Hematopoietic multipotent progenitor cell treated with erythropoietin and hydrocortisone succinate and interleukin-3 and kit ligand, for 17 days (in vitro differentiated cells): ENCODE data around the gene SYTL3.
A peak's percentile ranks its signal among the peaks of the same experiment; 100 is the strongest.
"Not testable (repeated sequence)": the region's sequence is repeated elsewhere in the genome, so short reads cannot be mapped to it uniquely, and the experiment has no call there.

Experiments used
- DNase-seq: peaks from one replicate; pipeline ENCODE4 v3.0.0-alpha.2; 2015; ENCODE audit warnings: low spot score

SYTL3 gene

GRCh38 chr6:158694913-158695312, 45.1 kb downstream of the SYTL3 start:
- no peak for DNase-seq

DNA sequence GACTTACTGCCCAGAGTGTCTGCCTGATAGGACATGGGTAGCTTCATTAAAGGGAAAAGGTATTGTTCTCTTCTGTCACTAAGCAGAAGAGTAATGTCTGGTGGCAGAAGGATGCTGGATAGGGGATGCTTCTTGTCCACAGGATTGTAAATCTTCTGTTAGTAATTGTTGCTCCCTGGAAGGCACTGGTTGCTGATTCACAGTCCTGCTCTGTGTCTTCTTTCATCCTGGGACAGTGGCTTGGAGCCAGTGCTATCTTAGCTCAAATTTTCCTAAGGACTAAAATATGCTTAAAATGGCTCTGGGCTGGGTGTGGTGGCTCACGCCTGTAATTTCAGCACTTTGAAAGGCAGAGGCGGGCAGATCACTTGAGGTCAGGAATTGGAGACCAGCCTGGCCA, 48.0 kb downstream of the SYTL3 start:
- no peak for DNase-seq

DNA sequence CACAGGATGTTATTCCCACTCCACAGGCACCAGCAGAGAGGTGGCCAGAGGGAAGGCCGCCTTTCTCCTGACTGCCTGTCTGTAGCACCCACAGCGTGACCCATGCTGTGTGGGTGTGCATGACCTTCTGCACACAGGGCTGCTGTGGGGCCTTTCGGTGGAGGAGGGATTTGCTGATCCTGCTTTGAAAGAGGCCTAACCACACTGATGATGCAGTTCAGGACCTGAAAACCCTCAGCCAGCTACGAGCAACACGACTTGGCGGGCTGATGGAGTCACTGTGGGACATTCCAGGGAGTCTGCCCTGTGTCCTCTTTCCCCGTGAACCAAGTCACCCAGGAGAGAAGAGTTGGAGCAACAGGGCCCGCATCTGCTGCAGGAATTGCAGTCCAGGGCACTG, 49.1 kb downstream of the SYTL3 start:
- no peak for DNase-seq

- not testable (repeated sequence) for DNase-seq
These were observed 51.4 kb downstream of the SYTL3 start for GRCh38 chr6:158701268-158701667.

DNA sequence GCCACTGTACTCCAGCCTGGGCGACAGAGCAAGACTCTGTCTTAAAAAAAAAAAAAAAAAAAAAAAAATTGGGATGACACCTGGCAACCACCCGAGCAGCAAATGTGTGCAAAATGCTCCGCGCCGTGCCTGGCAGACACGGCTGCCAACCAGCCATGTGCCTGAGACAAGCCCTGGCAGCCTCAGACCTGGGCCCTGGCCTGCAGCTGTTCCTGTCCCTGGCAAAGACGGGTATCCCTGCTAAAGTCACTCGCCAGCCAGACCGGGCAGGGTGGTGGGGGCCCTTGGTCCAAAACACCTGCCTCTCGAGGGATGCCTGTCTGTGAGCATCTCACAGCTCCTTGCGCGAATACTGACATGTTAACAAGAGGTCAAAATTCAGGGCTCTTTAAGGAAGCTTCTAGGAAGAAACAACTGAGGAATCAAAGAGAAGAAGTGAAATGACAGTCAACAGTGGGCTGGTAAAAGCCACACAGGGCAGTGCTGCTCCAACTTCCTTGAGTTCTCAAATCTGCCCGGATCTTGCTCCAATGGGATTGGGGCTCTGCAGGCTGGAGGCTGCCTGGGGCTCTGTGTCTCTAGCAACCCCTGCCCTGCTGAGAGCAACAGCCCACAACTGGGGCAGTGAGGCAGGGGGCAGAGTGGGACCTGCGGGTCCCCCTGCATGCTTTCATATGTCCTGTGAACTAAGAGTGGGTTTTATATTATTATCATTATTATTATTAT, 53.4 kb downstream of the SYTL3 start:
- no peak for DNase-seq

DNA sequence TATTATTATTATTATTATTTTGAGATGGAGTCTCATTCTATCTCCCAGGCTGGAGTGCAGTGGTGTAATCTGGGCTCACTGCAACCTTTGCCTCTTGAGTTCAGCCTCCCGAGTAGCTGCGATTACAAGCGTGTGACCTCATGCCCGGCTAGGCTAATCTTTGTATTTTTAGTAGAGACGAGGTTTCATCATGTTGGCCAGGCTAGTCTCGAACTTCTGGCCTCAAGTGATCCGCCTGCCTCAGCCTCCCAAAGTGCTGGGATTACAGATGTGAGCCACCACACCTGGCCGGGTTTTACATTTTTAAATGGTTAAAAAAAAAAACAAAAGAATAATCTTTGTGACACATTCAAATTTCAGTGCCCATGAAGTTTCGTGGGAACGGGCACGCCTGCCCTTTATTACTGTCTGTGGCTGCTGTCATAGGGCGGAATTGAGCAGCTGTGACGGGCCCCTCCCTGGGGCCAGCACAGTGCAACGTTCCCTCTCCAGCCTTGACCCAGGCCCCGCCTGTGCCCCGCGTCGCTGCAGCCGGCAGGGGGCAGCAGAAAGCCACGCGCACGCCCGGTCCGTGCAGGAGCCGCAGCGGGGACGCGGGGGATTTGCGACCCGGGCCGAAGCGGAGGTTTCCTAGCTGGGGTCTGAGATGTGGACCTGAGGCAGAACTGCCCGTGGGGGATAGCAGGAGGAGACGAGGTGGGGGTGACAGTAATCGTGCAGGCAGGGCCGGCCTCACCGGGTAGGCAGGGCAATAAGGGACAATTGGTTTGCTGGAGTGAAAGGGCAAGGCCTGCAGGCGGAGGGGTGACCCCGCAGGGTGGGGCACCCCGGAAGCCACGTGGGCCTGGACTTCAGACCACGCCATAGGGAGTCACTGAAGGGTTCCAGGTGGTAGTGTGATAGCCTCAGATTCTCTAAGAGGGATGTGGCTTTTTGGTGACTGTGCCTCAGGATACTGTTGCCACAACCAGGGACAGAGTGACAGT, 54.3 kb downstream of the SYTL3 start:
- DNase-seq, result peak; percentile 77

DNA sequence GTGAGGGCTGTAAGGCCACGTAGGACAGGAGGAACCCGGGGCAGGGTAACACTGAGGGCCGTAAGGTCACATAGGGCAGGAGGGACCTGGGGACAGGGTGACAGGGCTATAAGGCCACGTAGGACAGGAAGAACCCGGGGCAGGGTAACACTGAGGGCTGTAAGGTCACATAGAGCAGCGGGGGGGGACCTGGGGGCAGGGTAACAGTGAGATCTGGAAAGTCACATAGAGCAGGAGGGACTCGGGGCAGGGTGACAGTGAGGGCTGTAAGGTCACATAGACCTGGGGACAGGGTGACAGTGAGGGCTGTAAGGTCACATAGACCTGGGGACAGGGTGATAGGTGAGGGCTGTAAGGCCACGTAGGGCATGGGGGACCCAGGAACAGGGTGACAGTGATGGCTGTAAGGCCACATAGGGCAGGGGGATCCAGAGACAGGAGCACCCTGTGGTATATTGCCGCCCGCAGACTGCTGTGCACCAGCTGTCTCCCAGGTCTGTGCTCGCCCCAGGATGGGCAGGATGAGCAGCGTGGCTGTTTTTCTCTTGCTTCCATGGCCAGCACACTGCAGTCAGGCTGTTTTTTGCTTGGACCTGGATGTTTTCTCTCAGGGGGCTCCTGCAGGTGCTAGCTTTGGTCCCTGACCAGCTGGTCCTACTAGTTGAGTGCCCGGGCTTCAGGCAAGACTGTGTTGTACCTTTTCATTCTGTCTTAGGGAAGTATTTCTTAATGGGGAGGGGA, 55.7 kb downstream of the SYTL3 start:
- DNase-seq, result no peak

DNA sequence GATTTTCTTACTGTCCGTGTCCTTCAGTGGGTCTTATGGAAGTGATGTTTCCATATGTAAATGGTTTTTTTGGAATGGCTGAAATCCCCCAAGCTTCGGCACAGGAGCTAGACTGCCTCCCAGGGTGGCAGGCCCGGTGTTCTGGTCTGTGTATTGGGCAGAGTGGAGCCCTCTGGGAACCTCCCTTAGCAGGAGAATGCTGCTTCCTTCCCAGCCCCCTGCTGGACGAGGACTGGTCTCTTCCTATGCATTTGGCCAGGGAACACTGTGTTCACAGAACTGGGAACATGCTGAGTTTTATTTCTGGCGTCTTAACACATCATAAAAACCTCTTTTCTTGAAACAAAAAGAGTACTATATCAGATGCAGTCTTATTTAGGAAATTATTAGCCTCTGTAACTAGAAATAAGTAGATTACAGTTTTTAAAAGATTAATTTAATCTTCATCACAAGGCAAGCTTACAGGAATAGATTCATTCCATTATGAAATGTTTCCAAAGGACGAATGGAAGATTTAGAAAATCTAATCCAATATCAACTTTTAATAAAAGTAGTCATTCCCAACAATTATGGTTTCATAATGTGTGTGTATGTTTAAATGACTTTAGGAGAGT, 56.6 kb downstream of the SYTL3 start:
- peak; percentile 23 for DNase-seq

DNA sequence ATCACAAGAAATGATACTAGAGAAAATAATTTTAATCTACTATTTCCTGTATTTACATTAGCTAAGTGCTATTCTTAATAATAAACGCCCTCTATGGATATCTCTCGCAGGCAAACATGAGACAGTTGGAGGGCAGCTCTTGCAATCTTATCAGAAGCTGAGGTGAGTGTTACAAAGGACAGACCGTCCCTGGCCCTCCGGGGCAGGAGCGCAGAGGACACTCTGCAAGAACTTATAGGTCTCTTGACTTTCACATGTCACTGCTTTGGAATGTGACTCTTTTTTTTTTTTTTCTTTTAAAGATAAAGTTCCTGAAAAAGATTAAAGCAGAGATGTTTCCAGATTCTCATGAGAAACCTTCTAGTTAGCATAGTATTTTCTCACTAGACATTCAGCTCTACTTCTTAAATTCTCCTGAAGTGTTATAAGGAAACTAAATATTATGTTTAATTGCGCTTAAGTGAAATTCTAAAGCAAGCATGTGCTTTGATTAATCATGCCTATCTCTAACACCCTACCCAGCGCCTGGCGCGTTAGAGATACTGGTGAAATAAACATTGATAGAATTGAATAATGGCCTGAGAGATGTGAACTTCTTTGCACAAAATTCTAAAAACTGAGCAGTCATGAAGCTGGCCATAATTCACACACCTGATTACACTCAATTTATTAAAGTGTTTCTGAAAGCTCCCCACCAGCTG, 57.4 kb downstream of the SYTL3 start:
- no peak for DNase-seq

GRCh38 chr6:158707821-158708195, 58.0 kb downstream of the SYTL3 start:
- DNase-seq, result no peak

GRCh38 chr6:158708239-158708638, 58.4 kb downstream of the SYTL3 start:
- DNase-seq, result no peak

GRCh38 chr6:158709809-158710208, 60.0 kb downstream of the SYTL3 start:
- no peak for DNase-seq

DNA sequence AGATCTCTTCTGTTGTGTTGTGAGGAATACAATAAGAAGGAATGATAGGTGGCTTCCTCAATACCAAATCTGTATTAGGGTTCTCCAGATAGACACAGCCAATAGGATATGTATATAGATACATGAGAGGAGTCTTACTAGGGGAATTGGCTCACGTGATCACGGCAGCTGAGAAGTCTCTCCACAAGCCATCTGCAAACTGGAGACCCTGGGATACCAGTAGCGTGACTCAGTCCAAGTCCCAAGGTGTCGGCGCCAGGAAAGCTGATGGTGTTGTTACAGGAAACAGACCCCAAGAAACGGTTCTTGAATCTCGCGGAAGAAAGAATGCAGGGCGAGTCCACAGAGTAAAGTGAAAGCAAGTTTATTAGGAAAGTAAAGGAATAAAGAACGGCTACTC, 61.4 kb downstream of the SYTL3 start:
- DNase-seq, result no peak

- DNase-seq, result no peak
These were observed 63.6 kb downstream of the SYTL3 start for GRCh38 chr6:158713469-158713868.

DNA sequence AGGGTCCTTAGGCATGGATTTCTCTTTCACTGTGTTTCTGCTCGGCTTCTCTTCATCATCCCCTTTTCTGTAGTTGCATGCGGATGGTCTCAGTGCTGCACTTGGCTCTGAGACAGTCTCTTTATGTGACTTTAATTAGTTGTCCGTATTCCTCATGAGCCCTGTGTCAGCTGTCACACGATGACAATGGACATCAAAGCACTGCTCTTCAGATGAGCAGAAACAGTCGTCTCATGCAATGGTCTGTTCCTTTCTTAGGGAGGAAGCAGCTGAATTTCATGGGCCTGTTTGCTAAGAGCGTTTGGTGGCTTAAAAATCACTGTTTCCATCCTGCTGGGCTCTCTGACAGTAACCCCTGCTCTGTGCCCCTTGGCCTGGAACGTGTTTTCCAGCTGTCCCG, 64.9 kb downstream of the SYTL3 start:
- no peak for DNase-seq

DNA sequence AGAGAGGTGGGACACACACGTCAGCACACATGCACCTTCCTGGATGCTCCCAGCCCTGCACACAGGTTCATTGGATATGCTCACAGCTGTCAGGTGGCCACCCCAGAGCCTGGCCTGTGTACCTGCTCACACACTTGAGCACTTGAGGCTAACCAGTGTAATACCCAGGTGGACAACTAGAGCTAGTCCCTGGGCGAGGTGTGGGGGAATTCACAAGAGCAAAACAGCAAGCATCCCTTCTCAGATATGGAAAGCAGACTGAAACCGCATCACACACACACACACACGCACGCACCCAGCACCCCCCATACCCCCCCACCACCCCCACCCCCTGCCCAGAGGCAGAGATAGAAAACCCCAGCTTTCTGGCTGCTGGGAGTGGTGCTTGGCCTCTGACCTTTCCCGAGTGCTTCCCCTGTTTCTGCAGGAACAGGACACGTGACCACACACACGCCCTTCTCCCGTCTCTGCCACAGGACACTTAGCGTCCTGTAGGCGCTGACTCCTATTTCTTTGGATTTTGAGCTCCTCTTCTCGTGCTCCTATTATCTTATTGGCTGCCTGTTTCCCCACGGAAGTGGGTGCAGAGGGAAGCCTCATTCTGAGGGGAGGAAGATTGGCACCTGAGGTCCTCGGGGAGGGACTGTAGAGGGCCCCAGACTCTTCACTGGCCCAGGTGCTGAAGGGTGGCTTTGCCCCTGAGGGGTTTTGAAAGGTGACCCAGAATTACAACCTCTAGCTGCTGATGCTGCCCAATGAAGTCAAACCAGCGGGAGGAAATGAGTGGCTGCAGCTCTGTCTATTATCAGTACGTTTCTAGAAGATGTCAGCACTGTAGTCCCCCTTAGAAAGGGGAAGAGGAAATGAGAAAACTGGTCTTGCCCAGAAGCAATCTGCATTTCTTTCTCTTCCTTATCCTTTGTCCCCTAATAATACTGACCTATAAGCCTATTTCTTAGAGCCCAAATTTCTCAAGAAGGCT, 65.8 kb downstream of the SYTL3 start:
- DNase-seq, result no peak

DNA sequence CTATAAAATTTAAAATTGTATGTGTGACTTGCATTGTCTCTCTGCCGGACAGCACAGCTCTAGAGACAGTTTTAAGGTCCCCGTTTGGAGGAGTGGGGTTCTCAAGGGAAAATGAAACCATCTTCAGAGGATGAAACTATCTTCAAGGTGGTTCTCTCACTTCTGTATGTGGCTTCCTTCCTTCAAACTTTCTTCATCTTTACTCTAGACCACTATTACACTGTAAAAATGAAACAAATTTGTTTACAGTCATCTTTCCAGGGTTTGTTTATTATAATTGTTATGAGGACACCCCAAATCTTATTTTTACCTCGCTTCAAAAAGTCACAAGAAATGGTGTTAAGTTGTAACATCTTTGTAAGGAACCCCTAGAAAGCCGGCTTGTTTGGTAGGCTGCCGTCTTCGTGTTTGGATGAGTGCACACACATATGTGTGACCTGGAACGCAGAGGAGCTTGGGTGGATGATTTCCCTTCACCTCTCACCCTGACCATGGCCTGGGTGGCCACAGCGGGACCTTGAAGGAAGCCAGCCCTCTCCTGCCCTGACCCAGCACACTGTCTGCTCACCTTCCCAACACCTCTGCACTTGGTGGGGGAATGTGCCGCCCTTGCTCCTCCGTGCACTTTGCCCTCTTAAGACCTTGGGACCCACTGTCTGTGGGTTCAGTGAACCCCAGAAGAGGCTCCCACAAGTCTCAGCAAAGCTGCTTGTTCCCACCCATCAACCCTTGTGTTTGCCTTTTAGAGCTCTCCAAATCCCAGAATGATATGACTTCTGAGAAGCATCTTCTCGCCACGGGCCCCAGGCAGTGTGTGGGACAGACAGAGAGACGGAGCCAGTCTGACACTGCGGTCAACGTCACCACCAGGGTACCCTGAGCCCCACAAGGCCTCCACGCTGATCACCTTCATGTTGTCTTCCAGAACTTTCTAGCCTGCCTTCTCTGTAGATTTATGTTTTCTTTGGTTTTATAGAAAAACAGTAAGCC, 67.8 kb downstream of the SYTL3 start:
- DNase-seq, result no peak

DNA sequence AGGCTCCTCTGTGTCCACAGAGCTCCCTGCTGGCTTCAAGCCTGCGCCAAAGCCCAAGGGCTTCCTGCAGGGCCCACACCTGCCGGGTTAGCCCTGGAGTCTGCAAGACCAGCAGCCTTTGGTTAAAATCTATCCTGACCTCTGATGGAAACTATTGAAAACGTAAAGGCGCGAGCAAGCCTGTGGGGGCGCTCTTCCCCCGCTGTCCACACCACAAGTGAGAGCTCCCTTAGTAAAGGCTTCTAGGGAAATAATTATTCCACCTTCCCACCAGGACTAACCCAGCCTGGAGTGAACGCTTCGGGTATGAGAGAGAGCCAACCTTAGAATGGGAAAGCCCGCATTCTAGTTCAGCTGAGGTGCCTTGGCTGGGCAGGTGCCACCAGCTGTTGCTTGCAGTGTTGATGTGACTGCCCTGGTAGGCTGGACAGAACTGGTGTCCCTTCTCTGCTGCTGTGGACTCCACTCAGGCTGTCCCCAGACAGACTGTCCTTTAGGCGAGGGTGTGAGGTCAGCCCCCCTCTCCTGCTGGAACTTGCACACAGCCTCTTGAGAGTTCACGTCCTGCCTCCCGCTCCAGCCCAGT, 68.7 kb downstream of the SYTL3 start:
- DNase-seq, result no peak
